ENCODE results near the gene COL19A1.

Gene COL19A1

DNA sequence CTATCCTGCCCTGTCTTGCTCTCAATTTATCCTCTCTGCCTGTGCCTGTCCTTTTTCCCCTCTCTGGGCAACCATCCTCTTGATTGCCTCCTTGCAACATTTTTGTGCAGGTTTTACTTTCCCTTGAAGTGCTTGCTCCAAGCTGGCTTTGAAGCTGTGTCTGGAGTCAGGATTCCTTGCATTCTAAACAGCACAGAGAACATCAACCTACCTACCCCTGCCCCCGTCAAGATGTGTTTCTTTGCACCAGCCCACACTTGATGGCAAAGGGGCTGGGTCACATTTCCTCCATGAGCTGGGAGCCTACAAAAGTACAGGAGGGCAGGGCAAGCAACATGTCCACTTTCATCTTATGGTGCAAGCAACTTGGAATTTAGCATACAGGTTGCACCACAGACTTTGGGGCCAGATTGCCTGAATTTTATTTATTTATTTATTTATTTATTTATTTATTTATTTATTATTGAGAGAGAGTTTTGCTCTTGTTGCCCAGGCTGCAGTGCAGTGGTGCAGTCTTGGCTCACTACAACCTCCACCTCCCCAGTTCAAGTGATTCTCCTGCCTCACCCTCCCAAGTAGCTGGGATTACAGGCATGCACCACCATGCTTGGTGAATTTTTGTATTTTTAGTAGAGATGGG, 206.3 kb downstream of the COL19A1 start:
- DNase-seq, result no peak

DNA sequence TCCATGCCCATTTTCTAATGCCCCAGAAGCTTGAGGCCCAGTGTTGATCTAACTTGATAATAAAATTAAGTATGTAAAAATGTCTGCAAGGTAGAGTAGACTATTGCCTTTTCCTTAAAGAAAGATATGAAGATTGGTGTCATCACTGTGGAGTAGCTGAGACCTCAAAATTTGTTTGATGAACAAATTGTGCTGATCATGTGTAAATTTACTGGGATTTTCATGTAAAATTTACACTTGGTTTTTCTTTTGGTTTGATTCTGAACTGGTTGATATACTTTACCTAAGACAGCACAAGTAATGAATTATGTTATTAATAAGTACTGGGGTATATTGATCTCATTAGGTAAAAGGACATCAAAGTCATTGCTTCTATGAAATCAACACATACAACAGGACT, 207.3 kb downstream of the COL19A1 start:
- DNase-seq, result no peak

DNA sequence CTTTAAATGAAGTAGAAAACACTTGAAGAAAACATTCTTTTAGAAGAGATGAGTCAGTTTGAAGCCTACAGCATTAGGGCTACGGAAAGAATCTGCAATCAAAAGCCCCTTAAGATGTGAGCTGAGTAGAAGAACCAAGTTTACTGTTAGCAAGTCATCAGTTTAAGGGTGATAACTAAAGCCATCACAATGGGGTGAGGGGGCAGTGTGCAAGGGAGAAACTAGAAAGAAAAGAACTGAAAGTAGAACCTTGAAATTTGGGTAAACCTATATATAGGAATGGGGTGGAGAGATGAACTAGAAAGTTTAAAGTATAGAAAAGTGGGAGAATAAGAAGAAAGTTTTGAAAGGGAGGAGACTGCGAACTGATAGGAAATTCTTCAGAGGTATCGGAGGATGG, 212.9 kb downstream of the COL19A1 start:
- DNase-seq, result no peak

DNA sequence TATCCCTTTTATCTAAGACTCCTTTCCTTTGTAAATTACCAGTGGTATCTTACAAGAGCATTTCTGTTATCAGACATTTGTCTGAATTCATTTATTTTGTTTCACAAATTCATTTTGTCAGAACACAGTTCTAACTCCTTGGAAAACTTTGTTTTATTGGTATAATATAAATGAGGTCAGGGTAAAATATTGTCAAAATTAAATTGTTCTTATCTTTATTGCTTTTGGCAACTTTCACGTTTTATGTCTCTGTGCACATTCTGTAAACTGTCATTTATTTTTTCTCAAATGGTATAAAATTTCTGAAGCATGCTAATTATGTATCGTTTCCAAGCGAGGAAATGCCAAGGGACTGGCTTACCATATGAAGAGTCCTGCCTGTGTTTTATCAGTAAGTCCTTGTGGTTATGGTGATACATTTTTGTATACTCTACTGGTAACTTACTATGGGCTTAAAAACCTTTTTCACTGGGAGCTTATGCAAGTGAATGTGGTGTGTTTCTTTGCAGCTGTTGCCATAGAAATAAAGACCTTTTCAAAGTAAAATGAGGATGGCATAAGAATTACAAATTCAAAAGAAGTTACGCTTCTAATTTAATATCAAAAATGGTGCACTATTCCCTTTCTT, 214.2 kb downstream of the COL19A1 start:
- no peak for DNase-seq

DNA sequence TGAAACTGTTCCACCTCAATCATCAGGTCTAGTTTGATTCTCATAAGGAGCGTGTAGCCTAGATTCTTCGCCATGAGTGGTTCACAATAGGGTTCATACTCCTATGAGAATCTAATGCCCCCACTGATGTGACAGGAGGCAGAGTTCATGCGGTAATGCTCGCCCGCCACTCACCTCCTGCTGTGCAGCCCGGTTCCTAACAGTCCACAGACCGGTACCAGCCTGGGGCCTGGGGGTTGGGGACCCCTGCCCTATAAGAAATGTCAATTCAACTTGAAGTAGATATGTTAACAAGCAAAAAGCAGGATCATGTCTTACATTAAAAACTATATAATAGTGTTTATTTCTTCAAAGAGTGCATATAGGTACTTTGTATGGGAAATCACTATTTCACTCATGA, 216.5 kb downstream of the COL19A1 start:
- DNase-seq, result no peak

DNA sequence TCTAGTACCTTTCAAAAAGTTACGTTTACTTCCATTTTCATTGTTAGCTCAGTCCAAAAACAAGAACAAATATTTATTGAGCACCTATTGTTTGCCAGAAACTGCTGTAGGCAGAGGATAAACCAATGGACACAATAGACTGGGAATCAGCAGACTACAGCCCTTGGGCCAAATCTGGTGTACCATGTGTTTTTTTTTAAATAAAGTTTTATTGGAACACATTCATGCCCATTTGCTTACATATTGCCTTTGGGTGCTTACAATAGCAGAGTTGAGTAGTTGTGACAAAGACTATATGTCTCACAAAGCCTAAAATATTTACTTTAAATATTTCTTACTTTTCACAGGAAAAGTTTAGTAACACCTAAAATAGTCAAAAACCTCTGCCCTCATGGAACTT, 220.4 kb downstream of the COL19A1 start:
- DNase-seq, result no peak

DNA sequence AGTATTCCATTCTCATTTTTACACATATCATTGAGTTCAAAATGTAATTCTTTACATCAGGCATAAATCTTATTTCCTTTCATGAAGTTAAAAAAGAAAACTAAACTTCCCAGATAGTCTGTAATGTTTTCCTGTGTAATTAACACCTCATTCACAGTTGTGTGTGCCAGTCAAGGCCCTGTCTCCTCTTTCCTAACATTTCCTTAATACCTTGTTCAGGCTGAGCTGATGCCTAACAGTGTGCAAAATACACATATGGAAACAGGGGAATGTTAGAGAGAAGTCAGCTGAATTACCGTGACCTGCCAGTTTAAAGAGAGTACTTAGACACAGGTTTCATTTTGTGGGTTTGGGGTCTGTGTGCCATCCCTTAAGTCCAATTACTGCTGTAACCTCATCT, 227.8 kb downstream of the COL19A1 start:
- DNase-seq, result no peak

DNA sequence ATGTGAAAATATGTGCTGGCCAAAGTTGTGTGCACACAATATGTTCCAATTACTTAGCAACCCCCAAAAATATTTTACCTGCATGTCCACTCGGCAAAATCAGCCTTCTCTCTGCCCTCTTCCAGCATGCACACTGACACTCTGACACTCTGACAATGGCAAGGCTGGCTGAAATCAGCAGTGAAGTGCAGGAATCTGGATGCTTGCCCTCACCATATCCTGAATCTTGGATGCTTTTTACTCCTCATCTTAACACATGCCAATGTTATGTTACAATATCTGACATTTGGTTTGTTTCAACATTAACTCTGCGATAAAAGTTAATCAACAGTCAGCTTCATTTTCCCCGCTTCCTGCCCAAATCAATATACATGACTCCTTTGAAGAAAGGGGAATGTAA, 233.4 kb downstream of the COL19A1 start:
- no peak for DNase-seq

DNA sequence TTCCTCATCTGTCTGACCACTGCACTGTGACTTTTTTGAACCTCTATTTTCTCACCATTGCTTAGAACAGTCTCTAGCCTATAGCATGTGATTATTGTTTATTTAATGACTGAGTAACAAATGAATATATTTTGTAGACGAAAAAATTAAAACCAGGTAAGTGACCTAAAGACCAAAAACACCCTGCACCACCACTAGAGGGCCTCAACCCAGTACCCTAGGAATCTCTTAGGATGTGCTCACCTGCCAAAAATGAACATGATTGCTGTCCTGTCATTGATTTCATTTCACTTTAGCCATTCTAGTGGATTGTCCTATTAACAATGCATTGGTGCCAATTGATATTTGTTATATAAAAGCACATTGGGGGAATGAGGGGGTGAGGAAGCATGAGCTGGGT, 237.4 kb downstream of the COL19A1 start:
- no peak for DNase-seq

DNA sequence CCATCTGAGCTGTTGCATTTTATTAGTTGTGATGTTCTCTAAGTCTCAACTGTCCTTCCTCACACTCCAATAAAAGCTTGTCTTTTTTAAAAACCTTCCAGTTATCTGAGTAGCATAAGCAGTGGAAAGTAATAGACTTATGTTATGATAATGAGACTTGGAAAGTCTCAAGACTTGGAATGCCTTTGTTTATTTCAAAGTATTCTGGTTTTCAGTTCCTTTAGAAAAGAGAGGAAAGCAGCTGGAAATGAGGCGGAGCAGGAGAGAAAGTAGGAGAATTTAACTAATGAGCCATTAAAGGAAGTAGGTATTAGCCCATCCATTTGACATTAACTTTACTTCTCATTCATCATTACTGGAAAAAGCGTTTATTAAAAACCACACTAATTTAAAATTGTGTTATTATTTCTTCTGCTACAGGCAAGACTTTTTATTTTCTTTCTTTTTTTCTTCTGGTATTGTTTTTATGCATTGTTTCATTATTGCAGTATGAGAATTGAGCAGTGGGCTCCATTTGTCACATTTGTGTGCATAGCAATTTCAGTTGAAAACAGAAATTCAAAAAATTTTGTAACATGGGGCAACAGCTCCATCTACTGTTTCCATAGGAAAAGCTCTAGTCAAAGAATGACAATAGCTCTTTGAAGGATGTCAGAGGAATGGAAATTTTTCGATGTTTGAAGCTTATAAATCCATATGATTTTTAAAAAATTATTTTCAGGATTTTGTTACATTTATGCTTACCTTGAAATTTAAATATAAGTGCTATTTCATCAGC, 241.7 kb downstream of the COL19A1 start:
- peak; percentile 46 for DNase-seq

DNA sequence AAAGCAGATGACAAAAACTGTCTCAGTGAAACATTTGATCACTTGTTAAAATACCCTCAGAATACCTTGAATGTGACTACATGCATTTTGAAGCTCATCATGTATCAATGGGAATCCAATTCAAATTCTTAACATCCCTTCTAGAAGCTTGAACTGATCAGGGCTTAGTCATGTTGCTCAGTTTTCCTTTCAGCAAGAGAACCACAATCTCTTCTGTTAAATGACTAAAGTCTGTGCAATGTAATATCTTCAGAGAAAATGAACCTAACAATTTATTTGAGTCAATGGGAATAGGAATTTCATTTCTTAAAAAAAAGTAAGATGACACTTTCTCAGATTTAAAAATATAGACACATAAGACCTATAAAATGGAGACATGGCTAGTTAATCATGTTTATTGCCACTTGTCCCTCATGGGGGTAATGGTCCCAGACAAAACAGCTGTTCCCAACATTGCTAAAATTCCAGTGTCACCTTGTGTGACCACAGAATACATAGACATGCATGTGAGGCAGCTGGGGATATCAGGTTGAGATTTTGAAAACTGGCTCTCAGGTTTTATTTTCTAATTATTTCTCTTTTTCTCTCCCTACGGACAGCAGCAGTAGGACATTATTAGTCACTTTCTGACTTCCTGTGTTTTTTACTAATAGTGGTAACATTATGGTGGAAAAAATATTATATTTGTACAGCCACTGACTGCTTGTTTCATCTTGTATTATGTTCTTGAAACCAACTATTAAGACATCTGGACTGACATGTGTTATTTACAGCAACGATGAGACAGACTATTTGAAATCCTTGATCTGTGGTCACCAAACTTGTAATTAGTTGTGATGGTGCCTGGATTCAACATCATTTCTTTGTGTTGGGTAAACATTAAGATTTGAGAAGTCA, 244.0 kb downstream of the COL19A1 start:
- no peak for DNase-seq

DNA sequence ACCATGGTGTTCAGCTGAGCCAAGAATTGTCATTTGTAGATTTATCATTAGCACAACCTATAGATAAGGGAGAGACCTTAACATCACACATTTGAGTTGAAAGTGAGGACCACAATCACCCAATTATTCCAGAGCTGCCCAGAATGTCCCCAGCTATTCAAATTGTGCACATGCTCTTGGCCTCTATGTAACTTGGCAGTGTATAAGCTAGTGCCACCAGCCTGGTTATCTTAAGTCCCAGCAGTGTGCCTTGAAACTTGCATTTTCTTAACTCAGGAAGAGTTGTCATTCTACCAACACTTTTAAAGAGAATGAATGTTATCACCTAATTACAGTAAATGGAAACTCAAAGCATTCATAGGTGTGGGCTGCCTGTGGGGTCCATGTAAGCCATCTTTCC, 245.4 kb downstream of the COL19A1 start:
- DNase-seq, result no peak

DNA sequence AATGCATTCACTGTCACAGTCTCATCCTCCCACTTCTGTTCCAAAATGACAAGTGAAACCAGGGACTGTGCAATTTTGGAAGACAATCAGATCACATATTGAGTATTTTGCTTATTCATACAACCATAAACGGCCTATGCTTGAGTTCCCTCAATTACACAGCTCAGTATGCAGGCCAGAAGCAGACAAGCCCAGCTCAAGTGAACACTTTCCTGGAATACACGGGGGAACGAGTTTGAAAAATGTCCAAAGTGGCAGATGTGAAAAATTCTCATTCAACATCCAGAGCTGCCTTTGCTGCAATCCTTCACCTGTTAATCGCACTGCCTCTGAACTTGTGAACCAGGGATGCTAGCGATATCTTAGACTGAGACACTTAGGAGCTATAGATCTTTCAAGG, 246.4 kb downstream of the COL19A1 start:
- DNase-seq, result peak; percentile 53

DNA sequence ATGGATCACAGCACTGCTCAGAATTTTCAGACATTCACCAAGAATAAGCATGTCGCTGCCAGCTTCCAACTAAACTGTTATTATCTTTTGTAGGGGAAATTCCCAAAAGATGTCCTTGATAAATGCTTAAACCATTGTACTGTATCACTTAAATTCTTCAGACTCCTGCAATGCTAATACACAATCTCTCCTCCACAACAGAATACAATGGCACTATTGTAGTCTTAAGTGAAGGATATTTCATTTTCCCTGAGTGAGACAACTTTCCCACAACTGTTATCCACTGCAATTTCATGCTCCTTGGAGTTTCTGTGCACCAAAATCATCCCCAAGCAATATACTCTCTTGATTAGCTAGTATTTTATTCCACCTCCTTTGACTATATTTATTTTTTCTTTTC, 246.8 kb downstream of the COL19A1 start:
- DNase-seq, result no peak

DNA sequence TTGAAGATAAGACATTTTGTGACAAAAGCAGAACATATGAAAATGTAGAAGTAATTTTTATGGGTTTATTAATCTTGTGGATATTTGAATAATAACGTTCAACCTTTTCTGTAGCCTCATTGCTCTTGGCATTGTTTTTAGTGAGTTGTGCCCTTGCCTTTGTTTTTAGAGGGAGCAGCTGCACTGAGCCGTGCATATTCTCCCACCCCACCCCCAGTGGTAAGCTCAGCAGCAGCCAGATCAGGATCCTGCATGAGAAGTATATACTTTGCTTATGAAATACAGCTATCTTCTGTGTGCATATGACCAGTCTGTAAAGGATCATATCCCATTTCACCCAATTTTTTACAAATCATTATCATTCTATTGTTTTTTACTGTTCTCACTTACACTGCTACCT, 252.3 kb downstream of the COL19A1 start:
- DNase-seq, result no peak

DNA sequence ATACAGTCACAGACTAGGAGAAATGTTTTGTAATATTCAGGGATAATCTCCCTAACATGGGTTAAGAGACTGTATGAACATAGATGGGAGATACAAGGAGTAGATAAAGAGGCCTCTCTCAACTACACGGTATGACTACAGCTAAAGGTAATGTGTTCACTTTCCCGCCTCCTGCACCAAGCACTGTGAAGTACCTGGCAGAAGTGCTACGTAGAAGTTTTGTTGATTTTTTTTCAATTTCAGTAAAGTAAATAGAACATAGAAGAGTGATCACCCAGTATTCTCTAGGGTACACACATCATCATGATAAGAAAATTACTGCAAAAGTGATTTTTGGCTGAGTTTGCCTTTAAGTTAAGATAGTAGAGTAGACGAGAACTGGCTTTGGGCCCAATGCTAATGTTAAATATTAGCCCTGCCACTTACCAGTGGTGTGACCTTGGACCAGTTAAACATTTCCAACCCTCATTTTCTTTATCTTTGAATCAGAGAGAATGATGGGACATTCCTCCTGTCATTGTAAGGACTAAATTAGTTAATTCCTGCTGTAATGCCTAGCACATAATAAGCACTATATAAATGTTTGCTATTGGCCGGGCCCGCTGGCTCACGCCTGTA, 253.0 kb downstream of the COL19A1 start:
- DNase-seq, result no peak

DNA sequence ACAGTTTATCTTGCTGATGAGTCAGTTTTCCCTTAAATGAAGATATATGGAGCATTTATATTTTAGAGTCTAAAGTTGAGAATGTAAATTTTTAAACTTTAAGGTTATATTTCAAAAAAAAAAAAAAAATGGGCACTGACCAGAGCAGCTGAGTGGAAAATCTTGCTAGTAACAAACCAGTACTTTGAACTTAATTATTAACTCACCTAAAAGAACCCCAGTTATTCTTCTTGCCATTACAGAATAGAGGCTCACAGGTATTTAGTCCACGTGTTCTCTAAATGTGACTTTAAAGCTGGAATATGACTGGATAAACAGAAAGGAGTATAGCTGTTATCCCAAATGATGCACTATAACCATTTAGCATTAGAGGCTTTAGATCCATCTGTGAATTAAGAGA, 258.1 kb downstream of the COL19A1 start:
- no peak for DNase-seq

DNA sequence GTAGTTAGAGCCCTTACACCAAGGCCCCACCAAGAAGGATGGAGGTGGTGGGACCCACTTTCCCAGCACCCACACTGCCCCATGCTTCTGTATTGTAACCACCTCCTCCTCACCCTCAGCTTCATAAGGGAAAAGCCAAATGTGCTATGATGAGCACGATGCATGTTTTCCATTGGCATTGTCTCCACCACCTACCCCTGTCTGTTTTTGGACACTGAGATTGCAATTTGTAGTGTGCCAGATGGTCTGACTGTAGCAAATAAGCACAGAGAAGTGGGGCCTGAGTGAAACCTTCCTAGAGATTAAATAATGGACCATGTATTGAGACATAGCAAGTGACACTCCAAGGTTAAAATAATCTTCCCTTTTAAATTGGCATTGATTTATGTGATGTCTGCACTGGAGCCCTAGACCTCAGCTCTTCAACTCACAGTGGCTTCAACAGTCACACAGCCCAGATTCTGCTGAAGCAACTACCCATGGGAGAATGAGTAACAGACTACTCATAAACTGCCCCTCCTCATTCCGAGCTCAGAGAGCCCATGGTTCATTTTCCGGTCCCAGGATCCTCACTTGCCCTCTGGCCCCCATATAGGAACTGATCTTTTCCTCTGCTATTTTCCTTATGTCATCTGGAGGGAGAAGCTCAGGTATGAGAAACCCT, 258.7 kb downstream of the COL19A1 start:
- peak; percentile 22 for DNase-seq

DNA sequence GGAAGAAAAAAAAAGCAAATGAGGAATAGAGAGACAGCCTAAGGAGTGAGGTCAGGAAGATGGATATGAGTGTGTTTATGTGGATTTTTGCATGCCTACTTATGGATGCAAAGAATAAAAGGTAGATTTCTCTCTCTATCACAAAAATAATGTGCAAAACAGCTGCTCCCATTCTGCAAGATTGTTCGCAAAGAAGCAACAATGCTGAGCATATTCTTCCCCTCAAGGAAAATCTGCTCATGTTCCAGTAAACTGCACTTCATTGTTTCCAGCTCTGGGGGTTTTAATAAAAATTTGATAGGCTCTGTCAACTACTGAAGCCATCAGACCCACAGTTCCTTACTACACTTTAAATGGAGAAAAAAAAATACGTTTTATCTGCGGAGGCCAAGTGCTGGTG, 259.2 kb downstream of the COL19A1 start:
- peak; percentile 15 for DNase-seq

DNA sequence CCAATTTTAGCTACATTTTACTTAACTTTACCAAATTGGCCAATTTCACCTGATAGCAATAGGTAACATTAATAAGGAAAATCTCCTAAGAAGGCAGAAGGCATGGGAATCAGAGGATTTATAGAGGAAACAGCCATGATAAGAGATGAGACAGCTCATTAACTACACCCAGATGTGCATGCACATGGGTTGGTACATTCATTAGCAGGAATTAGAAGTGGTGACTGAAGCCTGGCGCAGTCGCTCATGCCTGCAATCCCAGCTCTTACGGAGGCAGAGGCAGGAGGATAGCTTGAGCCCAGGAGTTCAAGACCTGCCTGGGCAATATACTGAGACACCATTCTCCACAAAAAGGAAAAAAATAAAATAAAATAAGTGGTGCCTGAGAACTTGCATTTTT, 263.0 kb downstream of the COL19A1 start:
- DNase-seq, result no peak

DNA sequence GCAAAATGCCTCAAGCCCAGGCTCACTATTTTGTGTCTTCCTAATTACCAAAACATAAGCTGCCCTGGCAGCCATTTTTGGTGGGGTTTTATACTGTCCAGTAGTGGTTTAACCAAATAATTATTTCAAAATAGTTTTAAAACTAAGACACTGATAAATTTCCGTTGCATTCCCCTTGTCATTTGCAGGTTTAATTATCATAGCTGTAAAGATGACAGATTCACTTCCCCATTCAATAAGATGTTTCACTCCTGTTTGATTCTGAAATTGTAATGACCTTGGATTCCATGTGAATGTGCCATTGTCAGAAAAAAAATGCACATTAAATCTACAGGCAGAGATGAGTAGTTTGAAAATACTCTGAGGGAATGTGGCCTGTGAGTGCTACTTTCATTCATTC, 264.5 kb downstream of the COL19A1 start:
- no peak for DNase-seq

DNA sequence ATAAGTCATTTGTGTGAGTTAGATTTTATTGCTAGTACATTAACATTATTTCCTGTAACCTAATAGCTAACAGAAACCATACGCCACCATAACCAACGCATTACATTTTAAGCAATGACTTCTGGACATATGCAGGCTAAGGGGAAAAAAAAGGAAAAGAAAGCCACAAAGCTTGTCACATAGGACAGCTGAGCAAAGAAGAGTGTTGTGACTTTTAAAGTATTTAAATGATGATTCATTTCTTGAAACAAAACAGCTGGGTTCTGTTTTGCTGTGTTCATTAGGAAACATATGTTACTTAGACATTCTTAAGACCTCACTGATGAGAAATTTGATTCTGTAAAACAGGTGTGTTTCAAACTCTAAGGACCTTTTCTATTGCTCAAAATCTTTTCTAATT, 265.2 kb downstream of the COL19A1 start:
- no peak for DNase-seq

All from retina (tissue), 1 donor.